Ramos (cell line): ENCODE data around the gene KIRREL3.

Source experiments
- in situ Hi-C: fragments of 300-500 bp; cut with MboI; formaldehyde crosslinking; loops from one replicate; pipeline ENCODE4 v1.14.3; 2022; ENCODE audit warnings: low sequenced_read_pairs; ENCODE audit not compliant: unreplicated experiment

Gene KIRREL3

DNA sequence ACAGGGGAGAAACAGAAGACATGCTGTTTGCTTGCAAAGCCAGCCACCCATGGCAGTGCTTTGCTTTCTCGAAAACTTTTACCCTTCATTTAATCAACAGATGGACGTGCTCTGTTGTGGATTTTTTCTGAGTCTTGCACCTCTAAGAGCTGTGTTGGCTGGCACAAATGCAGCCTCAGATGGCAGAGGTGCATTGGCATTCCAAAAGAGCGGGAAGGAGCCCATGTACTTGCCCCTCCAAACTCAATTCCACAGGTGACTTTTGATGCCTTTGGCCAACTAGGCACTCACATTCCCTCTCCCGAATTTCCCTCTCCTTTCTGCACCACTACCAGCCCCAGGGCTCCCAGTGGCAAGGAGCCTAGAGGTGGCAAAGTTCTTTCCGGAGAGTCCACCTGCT, 1.2 kb downstream of the KIRREL3 start:
- in situ Hi-C loops, result loop anchor here (10.0 to 25.0 kb wide), 2 partner anchors 287 to 565 kb away; no protein-coding TSS in a partner anchor

DNA sequence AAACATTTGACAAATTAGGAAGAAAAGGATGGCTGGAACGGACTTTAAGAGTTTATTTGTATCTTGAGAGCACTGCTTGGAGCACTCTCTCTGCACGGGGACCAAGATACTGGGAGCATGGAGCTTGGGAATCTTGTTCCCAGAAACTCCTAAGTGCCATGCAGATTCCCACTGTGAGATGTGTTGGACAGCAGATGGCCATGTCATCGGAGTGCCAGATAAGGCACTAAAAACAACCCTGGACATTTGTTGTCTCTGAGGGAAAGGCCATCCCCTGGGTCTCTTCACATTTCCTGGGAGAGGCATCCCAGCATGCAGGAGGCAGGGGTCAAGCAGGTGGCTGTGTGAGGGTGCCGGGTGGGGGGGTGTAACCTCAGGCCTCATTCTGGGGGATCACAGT, 2.9 kb downstream of the KIRREL3 start:
- in situ Hi-C loops, result loop anchor here (10.0 to 25.0 kb wide), 2 partner anchors 285 to 563 kb away; no protein-coding TSS in a partner anchor

DNA sequence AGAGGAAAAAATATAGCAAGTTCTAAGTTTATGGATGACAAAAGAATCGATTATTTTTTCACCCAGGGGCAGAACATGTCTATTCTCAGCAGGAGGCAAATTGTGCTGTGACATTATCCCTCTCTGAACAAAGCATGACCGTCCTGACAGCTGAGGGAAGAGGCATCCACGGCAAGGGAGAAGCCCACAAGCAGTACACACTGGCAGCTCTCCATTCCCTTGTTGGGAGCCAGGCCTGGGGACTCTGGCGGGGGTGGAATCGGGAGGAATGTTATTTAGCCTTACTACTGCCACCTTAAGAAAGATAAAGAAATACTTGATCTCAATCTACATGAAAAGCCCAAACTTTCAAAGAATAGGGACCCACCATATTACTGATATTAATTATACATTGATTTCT, 3.4 kb downstream of the KIRREL3 start:
- in situ Hi-C loops, result loop anchor here (10.0 to 25.0 kb wide), 2 partner anchors 285 to 562 kb away; no protein-coding TSS in a partner anchor

DNA sequence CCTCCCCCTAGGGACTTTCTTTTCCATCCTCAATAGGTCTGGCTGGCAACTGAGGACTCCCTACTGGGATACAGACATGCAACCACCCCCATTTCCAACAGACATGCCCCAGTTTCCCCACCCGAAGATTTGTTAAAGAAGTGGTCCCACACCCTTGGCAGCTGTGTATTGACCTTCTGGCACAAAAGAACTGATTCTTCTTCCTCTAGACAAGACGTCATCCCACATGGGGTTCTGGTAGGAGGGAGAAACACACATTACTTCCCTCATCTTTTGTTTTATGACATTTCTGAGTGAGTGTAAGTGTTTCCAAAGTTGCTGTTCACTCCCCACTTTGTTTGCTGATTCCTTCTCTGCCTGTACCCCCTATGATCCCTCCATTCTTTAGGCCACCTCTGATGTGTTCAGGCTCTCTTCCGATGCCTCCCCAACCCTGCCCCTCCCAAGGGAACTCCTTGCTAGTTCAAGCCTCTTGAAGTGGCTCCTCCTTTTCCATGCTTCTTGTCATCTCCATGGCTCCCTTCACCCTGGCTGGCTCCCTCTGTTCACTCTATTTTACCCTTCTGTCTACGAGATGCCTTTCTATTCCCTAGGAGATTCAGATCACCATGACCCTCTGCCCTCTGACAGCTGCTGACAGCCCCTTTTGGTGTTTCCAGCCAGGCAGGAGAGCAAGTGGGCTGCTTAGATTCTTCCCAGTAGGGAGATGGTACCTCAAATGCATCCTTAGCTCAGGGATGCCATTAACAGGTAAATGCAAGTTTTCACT, 4.3 kb downstream of the KIRREL3 start:
- in situ Hi-C loops, result loop anchor here (10.0 to 25.0 kb wide), 2 partner anchors 284 to 561 kb away; no protein-coding TSS in a partner anchor

DNA sequence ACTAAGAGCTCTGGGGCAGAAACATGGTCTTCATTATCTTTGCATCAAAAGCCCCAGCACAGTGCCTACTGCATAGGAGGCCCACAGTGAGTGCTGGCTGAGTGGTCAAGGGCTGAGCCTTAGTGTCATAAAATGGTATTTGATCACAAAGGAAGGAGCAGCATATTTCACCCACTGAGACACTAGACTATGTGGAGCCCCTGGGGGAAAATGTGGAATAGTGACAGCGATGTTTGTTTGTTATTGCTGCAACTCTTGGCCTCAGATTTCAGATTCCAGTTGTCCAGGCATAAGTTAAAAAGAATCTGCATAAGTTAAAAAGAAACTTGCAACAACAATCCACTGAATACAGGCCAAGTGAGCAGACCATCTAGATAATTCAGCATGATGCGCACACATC, 7.0 kb downstream of the KIRREL3 start:
- in situ Hi-C loops, result loop anchor here (10.0 to 25.0 kb wide), 2 partner anchors 281 to 559 kb away; no protein-coding TSS in a partner anchor

DNA sequence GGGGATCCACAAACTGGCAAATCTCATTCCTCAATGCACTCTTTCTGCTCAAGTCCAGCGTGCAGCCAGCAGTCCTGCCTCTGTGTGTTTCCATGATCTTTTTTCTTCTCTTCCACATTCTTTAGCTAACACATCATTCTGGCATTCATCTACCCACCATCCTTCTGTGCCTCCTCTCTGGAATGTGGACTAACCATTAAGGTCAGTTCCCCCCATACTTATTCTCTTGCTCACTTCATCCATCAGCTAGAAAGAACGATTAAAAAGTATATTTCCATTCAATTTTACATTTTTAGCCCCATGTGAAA, 7.8 kb downstream of the KIRREL3 start:
- in situ Hi-C loops, result loop anchor here (10.0 to 25.0 kb wide), 2 partner anchors 280 to 558 kb away; no protein-coding TSS in a partner anchor

DNA sequence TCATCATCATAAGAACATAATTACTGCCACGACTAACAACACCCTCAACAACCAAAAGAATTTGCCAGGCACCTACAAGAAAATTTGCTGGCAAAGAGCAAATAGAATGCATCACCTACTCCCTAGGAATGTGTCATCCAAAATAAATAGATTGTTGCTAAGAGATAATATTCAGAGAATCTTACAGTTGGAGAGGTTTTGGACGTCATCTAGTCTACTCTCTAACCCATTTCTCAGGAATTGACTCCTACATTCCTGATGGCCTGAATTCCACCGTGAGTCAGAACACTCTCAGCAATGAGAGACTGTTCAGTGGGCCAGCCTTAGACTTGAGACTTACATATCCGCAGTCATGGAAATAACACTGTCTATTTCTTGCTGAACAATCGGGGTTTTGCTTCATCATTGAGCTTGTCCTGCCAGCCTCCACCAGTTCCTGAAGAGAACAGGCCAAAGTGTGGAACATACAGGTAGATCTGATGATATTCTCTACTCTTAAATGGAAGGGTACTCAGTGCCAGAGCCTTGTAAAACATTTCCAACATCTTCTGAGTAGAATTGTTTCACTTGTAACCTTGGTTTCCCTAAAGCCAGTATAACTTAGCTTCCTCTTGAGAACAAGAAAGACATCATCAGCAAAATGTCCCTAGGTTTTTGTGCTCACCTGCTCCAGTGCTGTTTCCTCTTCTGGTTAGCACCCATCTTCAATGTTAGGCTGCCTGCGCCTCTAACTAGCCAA, 8.3 kb downstream of the KIRREL3 start:
- in situ Hi-C loops, result loop anchor here (10.0 to 25.0 kb wide), 2 partner anchors 280 to 557 kb away; no protein-coding TSS in a partner anchor

DNA sequence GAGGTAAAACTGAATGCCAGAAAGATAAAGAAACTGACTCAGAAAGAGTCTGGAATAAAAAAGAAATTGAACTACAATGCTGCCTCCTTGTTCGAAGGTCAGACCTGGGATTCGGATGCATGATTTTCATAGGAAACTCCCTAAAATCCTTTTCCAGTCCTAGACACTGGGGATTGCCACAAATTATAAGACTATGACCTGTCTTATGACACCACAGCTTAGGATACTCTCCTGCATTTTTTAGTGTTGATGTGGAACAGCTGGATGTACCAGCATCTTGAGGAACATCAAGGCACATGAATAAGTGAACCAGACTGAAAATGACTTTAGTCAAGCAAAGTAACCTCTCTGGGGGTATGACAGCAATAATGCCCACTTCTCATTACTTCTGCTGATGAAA, 9.0 kb downstream of the KIRREL3 start:
- in situ Hi-C loops, result loop anchor here (10.0 to 25.0 kb wide), 2 partner anchors 279 to 557 kb away; no protein-coding TSS in a partner anchor

DNA sequence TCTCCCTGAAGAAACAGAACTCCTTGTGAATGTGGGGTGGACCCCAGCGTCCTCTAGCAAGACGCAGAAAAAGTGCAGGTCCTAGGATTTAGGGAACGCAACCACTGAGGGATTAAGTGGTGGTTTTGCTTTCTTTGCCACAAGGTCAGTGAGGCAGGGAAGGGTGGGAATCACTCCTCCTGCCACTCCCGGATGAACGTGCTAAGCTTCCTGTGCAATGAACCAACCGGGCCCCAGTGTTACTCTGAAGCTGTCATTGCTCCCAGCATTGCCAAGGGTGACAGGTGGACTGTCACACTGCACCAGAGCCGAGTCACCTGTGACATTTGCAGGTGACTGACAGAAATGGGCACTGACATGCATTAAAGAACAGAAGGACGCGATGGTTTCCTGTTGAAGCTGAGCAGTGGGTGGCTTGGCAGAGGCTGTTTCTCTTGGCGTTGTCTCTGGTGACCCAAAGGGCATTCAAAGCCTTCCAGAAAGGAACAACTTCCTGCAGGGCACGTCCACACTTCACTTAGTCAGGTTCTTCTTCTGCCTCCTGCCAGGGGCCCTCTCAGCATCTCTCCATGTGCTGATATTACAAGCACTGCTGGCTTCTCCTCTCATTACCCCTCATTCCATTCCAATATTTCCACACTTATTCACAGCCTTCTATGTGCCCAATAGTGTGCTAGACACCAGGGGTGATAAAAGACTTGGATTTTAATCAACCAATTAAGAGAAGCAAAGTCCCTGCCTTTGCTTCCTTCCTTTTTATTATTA, 9.7 kb downstream of the KIRREL3 start:
- in situ Hi-C loops, result loop anchor here (10.0 to 25.0 kb wide), 2 partner anchors 279 to 556 kb away; no protein-coding TSS in a partner anchor

DNA sequence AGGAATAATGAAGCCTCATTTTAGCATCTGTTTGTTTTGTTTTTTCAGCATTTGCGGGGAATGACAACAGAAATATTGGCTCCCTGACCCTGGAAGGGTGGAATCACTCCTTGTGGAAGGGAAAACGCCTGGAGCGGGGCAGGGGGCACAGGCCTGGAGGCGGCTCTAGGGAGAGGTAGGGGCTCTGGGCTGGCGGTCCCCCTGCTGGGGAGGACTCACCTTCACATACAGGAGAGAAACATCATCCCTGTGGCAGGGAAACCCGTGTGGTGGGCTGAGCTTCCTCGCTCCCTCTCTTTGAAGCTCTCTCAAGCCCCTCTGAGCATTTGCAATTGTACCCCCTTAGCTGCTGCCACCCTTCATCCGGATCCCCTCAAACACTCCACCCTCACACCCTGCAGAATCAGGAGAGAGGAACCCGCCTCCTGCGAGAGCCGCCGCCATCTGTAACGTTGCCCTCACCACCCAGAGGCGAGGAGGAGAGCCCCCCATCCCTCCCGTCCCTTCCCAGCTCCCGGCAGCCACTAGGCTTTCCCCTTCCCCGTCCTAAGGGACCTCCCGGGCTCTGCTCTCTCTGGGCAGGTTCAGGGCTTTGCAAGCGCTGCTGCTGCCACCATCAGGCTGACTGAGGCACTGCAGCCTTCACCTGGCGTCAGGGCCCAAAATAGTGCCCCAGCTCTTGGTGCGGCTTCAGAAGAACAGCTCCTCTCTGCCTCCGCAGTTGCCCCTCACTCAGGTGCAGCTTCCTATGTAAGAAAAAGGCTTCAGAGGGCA, 10.4 kb downstream of the KIRREL3 start:
- in situ Hi-C loops, result loop anchor here (10.0 to 25.0 kb wide), 2 partner anchors 278 to 555 kb away; no protein-coding TSS in a partner anchor

DNA sequence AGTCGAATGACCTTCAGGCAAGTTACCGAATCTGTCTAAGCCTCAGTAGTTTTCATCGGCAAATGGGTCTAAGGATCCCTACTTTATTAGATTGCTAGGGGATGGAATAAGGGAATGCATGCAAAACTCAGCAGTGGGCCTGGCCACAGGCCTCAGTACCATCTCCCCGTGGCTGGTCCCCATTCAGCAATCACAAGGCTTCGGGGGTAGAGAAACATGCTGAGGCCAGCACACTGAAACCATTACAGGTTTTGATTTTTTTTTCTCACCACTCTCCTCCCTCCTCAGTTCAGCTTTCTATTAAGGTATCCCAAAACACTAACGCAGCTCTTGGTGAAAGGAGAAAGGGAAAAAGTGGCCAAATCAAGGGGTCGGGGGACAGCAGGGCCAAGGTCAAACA, 11.9 kb downstream of the KIRREL3 start:
- in situ Hi-C loops, result loop anchor here (25.0 kb wide), 1 partner anchor 276 kb away; no protein-coding TSS in a partner anchor

DNA sequence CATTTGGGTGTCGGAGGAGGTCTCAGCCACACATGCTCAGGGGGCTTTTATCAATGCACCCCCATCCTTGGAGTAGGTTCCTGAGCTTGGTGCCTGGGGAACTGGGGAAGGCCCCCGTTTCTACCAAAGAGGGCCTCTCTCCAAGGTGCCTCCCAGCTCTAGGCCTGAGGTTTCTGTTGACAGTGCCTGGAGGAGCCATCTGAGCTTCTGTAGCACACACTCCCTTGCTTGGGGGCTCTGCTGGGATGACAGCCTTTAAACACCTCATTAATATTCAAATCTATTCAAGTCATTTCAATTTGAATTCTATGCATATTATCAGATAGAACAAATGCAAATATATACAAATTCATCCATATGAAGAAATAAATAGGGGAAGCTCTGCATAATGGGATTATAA, 18.9 kb downstream of the KIRREL3 start:
- in situ Hi-C loops, result loop anchor here (25.0 kb wide), 1 partner anchor 269 kb away; no protein-coding TSS in a partner anchor

DNA sequence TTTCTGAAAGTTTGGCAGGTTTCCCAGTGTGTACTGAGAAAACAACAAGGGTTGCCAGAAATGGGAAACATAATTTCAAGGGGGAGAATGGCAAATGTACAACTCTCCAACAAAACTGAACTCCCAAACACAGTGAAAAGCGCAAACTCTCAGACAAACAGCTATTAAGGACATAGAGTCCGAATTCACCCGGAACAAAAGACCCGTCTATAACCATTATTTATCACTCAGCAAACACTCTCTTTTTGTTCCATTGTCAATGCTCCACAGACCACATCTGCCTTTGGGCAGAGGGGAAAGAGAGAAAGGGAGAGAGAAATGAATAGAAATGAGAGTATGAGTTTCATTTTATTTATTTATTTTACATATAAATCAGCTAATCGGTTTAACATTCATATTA, 21.7 kb downstream of the KIRREL3 start:
- in situ Hi-C loops, result loop anchor here (25.0 kb wide), 1 partner anchor 267 kb away; no protein-coding TSS in a partner anchor

DNA sequence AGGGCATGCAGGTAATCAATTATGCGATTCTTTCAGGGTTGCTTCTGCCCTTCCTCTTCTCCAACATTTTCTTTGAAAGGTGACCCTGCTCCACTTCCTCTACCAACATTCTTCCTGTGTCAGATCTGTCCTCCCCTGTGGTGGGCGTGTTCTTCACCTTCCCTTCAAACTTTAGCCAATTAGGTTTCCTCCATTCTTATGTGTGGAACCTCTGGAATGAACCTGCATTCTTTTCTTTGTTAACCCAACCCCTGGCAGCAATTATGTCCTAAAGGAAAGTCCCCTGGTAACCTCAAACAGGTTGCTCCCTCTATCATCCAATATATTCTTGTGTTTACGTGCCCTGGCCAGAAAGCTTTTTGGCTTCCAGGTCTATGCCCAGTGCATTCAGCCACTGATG, 22.4 kb downstream of the KIRREL3 start:
- in situ Hi-C loops, result loop anchor here (25.0 kb wide), 1 partner anchor 266 kb away; no protein-coding TSS in a partner anchor

DNA sequence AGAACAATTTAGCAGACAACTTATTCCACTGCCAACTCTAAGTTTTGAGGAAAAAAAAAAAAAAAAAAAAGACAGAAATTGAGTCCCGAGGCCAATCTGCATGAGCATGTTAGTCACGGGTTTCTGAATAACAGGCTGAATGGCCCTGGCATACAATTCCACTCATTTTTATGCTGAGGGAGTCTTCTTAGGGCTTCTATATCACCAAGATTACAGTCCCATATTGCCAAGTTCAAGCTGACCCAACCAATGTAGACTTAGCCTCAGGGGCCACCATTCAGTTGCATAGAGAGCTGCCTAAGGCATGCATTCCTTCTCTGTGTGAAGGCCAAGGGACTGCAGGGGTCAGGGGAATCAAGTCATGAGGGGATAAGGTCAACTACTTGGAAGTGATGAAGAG, 27.5 kb downstream of the KIRREL3 start:
- in situ Hi-C loops, result no loop called here

DNA sequence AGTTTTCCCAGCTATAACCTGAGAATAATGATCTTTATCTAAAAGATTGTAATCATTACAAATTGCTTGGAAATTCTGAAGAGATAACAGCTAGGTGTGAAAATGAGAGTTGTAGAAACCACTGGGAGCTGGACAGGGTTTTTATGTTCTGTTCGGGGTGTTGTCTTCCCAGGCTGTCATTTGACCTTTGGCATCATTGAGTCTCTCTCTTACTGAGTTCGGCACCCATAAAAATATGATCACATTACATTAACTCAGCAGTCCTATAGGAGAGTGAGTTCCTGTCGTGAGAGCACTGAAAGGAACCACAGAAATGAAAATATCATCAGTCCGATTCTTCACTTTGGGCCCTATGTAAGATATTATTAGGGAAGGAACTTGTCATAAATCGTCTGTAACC, 29.3 kb downstream of the KIRREL3 start:
- in situ Hi-C loops, result no loop called here

DNA sequence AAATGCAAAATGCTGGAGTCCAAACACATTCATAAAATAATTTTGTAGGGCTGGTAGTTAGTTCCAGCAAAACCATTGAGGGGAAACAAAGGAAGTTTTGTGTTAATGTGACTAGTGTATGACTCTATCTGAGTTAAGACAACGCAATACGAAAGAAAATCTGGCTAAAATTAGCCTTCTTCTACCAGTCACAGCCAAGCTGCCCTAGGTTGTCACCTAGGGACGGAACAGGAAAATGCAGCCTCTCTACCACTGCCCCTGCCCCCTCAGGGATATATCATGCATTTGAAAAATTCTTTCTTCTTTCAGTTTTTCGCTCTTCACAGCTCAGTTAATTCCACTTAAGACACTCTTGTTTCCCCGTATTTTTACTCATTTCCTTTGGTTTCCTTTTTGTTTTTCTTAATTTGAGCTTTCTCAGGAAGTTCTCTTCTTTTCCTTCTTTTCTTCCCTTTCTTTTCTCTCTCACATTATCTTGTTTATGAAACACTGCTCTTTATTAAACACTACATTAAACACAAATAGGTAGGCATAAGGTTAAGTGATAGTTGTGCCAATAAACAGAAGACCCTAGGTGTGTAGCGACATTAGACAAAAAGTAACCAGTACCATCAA, 30.6 kb downstream of the KIRREL3 start:
- in situ Hi-C loops, result no loop called here

DNA sequence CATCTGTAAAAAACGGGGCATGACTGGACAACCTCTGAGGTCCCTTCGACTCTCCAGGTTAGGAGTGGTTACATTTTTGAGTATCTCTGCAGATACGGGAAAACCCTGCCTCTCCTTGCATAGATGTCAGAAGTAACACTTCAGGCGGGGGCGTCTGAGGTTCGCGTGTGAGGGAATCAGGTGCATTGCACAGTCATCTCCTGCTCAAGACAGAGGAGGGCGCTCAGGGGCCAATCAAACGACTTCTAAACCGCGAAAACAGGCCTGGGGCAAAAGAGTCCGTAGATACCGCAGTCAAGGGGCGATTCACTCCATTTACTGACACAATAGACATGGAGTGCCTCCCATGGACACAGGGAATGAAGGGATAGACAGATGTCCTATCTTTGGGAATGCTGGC, 31.7 kb downstream of the KIRREL3 start:
- in situ Hi-C loops, result no loop called here

DNA sequence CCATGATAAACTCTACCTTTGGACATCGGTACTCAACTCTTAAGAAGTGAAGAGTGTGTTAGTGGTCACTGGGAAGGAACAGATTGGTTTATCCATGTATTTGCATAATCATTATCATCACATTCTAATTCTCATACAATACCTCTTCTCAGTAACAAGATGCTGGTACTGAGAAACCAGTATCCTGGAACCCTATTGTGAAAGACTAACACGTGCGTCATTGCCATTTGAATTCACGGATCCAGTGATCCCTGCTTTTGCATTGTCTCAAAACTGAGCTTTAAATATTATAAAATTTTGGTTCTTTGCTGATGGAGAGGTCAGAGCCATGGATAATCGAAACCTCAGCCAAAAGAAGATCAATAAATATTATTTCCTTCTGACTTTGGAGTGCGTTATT, 35.2 kb downstream of the KIRREL3 start:
- in situ Hi-C loops, result no loop called here
